ENCODE results near the gene THADA. TPM values are rescaled to one million over a fixed set of nuclear protein-coding genes. Genes with fewer than 3 reads are reported as not detected.
"Not testable (repeated sequence)": the region's sequence is repeated elsewhere in the genome, so short reads cannot be mapped to it uniquely, and the experiment has no call there.

Gene THADA
- total RNA-seq, 1 experiment from 2014 or later = 37.4 TPM

- Histone ChIP-seq H3K9me3 (no peaks in the 10 kb centered on the region), H3K27me3 (no peaks in the 10 kb centered on the region), H3K4me3 (no peak overlapping the region), H3K36me3 (no peaks in the 10 kb centered on the region)
- DNase-seq = no peak
Measured at GRCh38 chr2:43191947-43192516, 403.8 kb downstream of the THADA start.

DNA sequence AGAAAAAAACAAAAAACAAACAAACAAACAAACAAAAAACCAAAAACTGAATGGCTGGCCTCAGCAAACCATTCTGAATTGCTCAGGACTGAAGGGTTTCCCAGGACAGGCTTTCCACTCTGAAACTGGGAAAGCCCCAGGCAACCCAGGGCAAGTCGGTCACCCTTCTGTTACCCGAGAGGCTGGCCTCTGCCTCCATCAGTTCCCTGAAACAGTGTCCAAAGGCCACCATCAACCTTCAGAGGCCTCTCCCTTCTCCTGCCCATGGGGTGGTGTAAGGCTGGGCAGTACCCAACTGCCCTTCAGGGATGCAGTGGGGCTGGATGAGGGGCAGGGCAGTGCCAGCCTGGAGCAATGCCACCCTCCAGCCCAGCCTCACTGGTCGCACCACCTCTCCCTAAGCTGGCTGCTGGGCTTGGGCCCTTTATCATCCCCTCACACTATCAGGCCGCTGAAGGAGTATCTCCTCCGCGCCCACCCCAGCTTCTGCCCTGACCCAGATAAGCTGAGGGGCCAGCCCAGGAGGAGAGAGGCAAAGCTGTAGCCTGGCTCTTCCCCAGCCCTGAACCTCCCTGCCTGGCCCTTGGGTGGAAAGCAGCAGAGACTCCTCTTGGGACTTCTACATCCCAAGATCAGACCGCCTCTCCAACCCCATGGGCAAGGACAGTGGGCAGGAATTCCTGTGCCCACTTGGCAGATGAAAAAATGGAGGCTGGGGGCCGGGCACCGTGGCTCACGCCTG lies 405.4 kb downstream of the THADA start:
- Histone ChIP-seq H3K9me3 (no peaks in the 10 kb centered on the region), H3K27me3 (no peaks in the 10 kb centered on the region), H3K36me3 (no peaks in the 10 kb centered on the region), H3K4me3 (no peak overlapping the region)
- DNase-seq = no peak

GRCh38 chr2:43189861-43190260 lies 406.0 kb downstream of the THADA start:
- not testable (repeated sequence) for H3K4me3 ChIP-seq, DNase-seq, H3K36me3 ChIP-seq, H3K27me3 ChIP-seq, H3K9me3 ChIP-seq

DNA sequence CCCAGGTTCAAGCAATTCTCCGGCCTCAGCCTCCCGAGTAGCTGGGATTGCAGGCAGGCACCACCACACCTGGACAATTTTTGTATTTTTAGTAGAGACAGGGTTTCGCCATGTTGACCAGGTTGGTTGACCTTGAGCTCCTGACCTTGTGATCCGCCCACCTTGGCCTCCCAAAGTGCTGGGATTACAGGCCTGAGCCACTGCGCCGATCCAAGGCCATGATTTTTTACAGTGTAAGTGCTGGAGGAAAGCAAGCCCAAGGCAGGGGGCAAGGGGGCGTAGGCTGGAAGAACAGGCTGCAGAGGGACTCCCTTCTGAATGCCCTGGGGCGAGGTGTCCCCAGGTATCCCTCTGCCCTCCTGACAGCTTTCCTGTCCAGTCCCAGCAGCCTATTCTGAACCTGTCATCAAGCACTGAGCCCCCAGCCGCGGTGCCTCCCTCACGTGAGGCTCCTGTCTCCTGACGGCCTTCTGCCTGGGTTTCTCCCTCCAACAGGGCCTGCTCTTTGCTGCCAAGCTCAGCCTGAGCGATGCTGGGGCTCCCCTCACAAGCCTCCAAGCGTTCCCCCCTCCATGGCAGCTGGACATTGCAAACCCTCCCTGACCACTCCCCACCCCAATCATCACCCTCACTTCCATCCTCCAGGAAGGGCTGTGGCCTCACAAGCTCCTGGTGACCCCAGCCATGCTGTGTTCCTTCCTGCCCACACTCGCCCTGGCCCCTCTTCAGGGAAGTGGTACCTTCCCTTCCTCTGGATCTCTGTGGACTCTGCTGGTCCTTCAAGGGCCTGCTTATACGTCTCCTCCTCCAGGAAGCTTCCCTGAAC lies 407.1 kb downstream of the THADA start:
- Histone ChIP-seq H3K4me3 (no peak overlapping the region), H3K36me3 (no peaks in the 10 kb centered on the region)

GRCh38 chr2:43186679-43187374 lies 409.0 kb downstream of the THADA start:
- Histone ChIP-seq H3K4me3 (no peak overlapping the region), H3K27me3 (no peaks in the 10 kb centered on the region), H3K36me3 (no peaks in the 10 kb centered on the region), H3K9me3 (no peaks in the 10 kb centered on the region)
- no peak for DNase-seq

More for the DNA sequence above, 407.1 kb downstream of the THADA start:
- Histone ChIP-seq H3K27me3 (no peaks in the 10 kb centered on the region), H3K9me3 (no peaks in the 10 kb centered on the region)
- no peak for DNase-seq

DNA sequence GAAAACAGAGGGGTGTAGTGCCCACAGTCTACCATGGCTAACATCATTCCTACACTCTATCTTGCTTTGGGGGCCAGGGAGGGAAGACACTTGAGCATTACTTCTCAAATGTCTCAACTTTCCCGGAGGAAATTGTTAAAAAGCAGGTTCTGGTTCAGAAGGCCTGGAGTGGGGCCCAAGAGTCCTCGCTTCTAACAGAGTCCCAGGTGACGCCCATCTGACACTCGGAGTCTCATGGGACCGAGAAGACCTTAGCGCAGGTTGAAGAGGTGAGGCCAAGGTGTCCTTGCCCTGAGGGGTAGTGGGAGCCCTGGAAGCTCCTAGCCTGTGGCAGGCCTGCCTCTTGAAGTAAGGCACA lies 409.5 kb downstream of the THADA start:
- H3K9me3 ChIP-seq = no peaks in the 10 kb centered on the region
- H3K36me3 ChIP-seq = no peaks in the 10 kb centered on the region
- no peaks in the 10 kb centered on the region for H3K27me3 ChIP-seq
- DNase-seq = no peak
- no peak overlapping the region for H3K4me3 ChIP-seq

GRCh38 chr2:43185146-43185545 lies 410.7 kb downstream of the THADA start:
- Histone ChIP-seq H3K4me3 (no peak overlapping the region), H3K27me3 (no peaks in the 10 kb centered on the region)
- DNase-seq = no peak

GRCh38 chr2:43184339-43184895 lies 411.4 kb downstream of the THADA start:
- H3K4me3 ChIP-seq = no peak overlapping the region
- H3K9me3 ChIP-seq = no peaks in the 10 kb centered on the region
- no peak for DNase-seq
- H3K27me3 ChIP-seq = no peaks in the 10 kb centered on the region
- no peaks in the 10 kb centered on the region for H3K36me3 ChIP-seq

More at GRCh38 chr2:43185146-43185545, 410.7 kb downstream of the THADA start:
- H3K9me3 ChIP-seq = no peaks in the 10 kb centered on the region
- H3K36me3 ChIP-seq = no peaks in the 10 kb centered on the region

DNA sequence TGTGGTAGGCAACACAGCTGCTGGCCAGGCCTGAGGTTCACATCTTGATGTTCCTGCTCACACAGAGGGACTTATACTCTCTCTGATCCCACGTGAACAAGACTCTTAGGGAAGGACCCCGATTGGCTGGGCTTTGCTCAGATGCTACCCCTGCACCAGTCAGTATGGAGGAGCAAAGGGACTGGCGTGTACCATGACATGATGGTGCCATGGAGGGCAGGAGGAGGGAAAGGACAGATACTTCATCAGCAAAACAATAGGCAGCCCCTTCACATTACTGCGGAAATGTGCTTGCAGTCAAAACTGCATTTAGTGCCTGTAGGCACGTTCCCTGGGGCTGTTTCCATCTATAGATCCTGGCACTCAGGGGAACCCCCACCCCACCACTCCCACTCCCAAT lies 412.1 kb downstream of the THADA start:
- H3K9me3 ChIP-seq = no peaks in the 10 kb centered on the region
- no peak for DNase-seq
- no peaks in the 10 kb centered on the region for H3K36me3 ChIP-seq

DNA sequence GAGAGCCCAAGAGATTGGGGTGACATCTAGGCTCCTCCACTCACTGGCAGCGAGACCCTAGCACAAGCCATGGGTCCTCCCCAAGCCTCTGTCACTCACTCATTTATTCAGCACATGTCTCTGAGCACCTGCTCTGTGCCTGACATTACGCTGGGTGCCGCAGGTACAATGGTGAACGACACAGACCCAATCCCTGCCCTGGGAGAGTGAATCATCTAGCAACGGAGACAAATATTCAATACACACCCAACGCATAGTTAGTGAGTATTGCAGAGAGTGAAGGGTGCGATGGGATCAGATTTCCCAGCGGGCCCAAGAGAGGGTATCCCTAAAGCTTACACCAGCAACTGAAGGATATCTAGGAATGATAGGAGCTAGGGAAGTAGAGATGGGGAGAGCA lies 414.9 kb downstream of the THADA start:
- no peaks in the 10 kb centered on the region for H3K36me3 ChIP-seq
- no peaks in the 10 kb centered on the region for H3K9me3 ChIP-seq
- no peak for DNase-seq
- no peak overlapping the region for H3K4me3 ChIP-seq
- no peaks in the 10 kb centered on the region for H3K27me3 ChIP-seq

More for the DNA sequence above, 412.1 kb downstream of the THADA start:
- Histone ChIP-seq H3K4me3 (no peak overlapping the region), H3K27me3 (no peaks in the 10 kb centered on the region)

Other genes with a start within 250 kb of the THADA start
- gene PLEKHH2, start 41.2 kb upstream of the THADA start, total RNA-seq (2014; rRNA removed; shearing (Covaris generic); ENCODE audit: low replicate concordance) = 0.44 and 1.2 TPM in 2 replicates
- gene C1GALT1C1L, start 80.4 kb upstream of the THADA start, total RNA-seq (2014; rRNA removed; shearing (Covaris generic); ENCODE audit: low replicate concordance) = not detected in 2 replicates
- gene DYNC2LI1, start 178.0 kb upstream of the THADA start, total RNA-seq (2014; rRNA removed; shearing (Covaris generic); ENCODE audit: low replicate concordance) = 22.4 and 22.5 TPM in 2 replicates
- gene ABCG5, start 242.8 kb upstream of the THADA start, total RNA-seq (2014; rRNA removed; shearing (Covaris generic); ENCODE audit: low replicate concordance) = not detected in 2 replicates
- gene ABCG8, start 242.9 kb upstream of the THADA start, total RNA-seq (2014; rRNA removed; shearing (Covaris generic); ENCODE audit: low replicate concordance) = not detected in 2 replicates

All from MG63 (cell line).